ENCODE data around the gene HLA-B.
"Not testable (repeated sequence)": the region's sequence is repeated elsewhere in the genome, so short reads cannot be mapped to it uniquely, and the experiment has no call there.

Gene HLA-B

GRCh38 chr6:31377029-31377428 is 20.1 kb upstream of the HLA-B start:
- Histone ChIP-seq H3K9me3 (ENCODE audit: insufficient read depth, low read length) (no peaks in the 10 kb centered on the region), H3K4me3 (ENCODE audit: low read length) (no peak overlapping the region), H3K4me1 (ENCODE audit: low read length) (no peaks in the 10 kb centered on the region), H3K9ac (ENCODE audit: low read length) (no peak overlapping the region), H3K27ac (ENCODE audit: low read length) (no peak overlapping the region), H2AFZ (ENCODE audit: low read depth, low read length) (no peak overlapping the region), H4K20me1 (ENCODE audit: insufficient read depth, low read length) (no peaks in the 10 kb centered on the region), H3K36me3 (replicated peaks; ENCODE audit: low read depth, low read length) (no peaks in the 10 kb centered on the region), H3K79me2 (ENCODE audit: low read length) (no peaks in the 10 kb centered on the region), H3K27me3 (ENCODE audit: low read depth, low read length) (no peaks in the 10 kb centered on the region; the same call in 1 of the 2 replicates), H3K4me2 (ENCODE audit: low read length) (no peak overlapping the region)
- no peak for TF ChIP-seq EZH2phosphoT487 (IDR thresholded peaks at IDR 0.05; ENCODE audit: low read depth)
- no peak for TF ChIP-seq CTCF (IDR thresholded peaks at IDR 0.05; ENCODE audit: low read depth, low read length)

DNA sequence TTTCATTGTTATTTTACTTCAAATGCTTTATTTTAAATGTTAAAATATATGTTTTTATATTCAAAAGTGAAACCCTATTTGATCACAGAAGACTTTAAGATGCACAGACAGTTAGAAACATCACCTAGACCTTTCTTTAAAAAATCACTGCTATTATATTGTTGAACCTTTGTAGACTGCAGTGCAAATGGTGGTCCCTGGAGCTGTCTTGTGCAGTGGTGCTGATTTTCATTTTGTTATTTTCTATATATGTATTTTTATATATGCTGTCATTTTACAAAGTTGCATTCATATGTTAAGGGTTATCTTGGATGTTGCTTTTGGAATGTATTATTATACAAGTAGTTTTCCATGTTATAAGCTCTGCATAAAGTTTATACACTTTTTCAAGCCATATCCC is 18.7 kb upstream of the HLA-B start:
- no peaks in the 10 kb centered on the region for H3K4me1 ChIP-seq (ENCODE audit: low read length)
- no peak overlapping the region for H3K4me3 ChIP-seq (ENCODE audit: low read length)
- no peak for TF ChIP-seq CTCF (IDR thresholded peaks at IDR 0.05; ENCODE audit: low read depth, low read length)
- TF ChIP-seq EZH2phosphoT487 (IDR thresholded peaks at IDR 0.05; ENCODE audit: low read depth), result no peak
- no peaks in the 10 kb centered on the region; the same call in 1 of the 2 replicates for H3K27me3 ChIP-seq (ENCODE audit: low read depth, low read length)
- H3K4me2 ChIP-seq (ENCODE audit: low read length), result no peak overlapping the region
- no peaks in the 10 kb centered on the region for H3K36me3 ChIP-seq (replicated peaks; ENCODE audit: low read depth, low read length)
- H2AFZ ChIP-seq (ENCODE audit: low read depth, low read length), result no peak overlapping the region
- H3K9me3 ChIP-seq (ENCODE audit: insufficient read depth, low read length), result no peaks in the 10 kb centered on the region
- H3K9ac ChIP-seq (ENCODE audit: low read length), result no peak overlapping the region
- H3K27ac ChIP-seq (ENCODE audit: low read length), result no peak overlapping the region
- no peaks in the 10 kb centered on the region for H4K20me1 ChIP-seq (ENCODE audit: insufficient read depth, low read length)
- H3K79me2 ChIP-seq (ENCODE audit: low read length), result no peaks in the 10 kb centered on the region

GRCh38 chr6:31374118-31374517 is 17.1 kb upstream of the HLA-B start:
- H3K27me3 ChIP-seq (ENCODE audit: low read depth, low read length); H3K79me2 ChIP-seq (ENCODE audit: low read length); H3K27ac ChIP-seq (ENCODE audit: low read length); H2AFZ ChIP-seq (ENCODE audit: low read depth, low read length); H4K20me1 ChIP-seq (ENCODE audit: insufficient read depth, low read length); H3K9me3 ChIP-seq (ENCODE audit: insufficient read depth, low read length); H3K4me1 ChIP-seq (ENCODE audit: low read length); H3K36me3 ChIP-seq (replicated peaks; ENCODE audit: low read depth, low read length); H3K4me2 ChIP-seq (ENCODE audit: low read length); H3K4me3 ChIP-seq (ENCODE audit: low read length); H3K9ac ChIP-seq (ENCODE audit: low read length): not testable (repeated sequence)

DNA sequence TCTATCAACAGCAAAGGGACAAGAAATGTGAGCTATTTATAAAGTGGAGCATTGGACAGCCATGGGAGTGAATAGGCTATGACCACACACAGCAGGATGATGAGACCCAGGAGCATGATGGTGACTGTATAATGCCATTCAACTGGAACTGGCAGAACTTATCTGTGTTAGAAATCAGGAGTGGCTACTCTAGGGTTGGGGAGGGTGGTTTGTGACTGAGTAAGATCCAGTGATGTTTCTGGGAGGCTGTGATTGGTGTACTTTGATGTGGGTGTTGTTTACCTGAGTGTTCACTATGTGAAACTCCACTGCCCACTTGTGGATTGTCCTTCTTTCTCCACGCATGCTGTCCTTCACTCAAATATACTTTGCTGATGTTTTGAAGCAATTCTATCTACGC is 11.5 kb upstream of the HLA-B start:
- H3K4me3 ChIP-seq (ENCODE audit: low read length), result no peak overlapping the region
- no peak overlapping the region for H3K4me2 ChIP-seq (ENCODE audit: low read length)
- peaks cover 12% of the 10 kb centered on the region for H3K27me3 ChIP-seq (ENCODE audit: low read depth, low read length)
- no peaks in the 10 kb centered on the region for H3K9me3 ChIP-seq (ENCODE audit: insufficient read depth, low read length)
- H3K27ac ChIP-seq (ENCODE audit: low read length), result no peak overlapping the region
- peaks cover 4% of the 10 kb centered on the region for H3K4me1 ChIP-seq (ENCODE audit: low read length)
- no peak for TF ChIP-seq EZH2phosphoT487 (IDR thresholded peaks at IDR 0.05; ENCODE audit: low read depth)
- no peak for TF ChIP-seq CTCF (IDR thresholded peaks at IDR 0.05; ENCODE audit: low read depth, low read length)
- no peaks in the 10 kb centered on the region for H3K79me2 ChIP-seq (ENCODE audit: low read length)
- H3K9ac ChIP-seq (ENCODE audit: low read length), result no peak overlapping the region
- H2AFZ ChIP-seq (ENCODE audit: low read depth, low read length), result no peak overlapping the region
- no peaks in the 10 kb centered on the region for H4K20me1 ChIP-seq (ENCODE audit: insufficient read depth, low read length)
- no peaks in the 10 kb centered on the region for H3K36me3 ChIP-seq (replicated peaks; ENCODE audit: low read depth, low read length)

Measured in OCI-LY3 (cell line).